Measurements from ENCODE around the gene CACNA2D4. TPM values are rescaled to one million over a fixed set of nuclear protein-coding genes. Genes with fewer than 3 reads are reported as not detected.

CACNA2D4 gene
- total RNA-seq, 1 donor from 2014 or later: 7.0 TPM

- peaks cover 24% of the 10 kb centered on the region for H3K4me1 ChIP-seq
- H3K36me3 ChIP-seq: peaks cover 10% of the 10 kb centered on the region
- intact Hi-C loops (cut with DNase I): loop anchor here (10.0 kb wide), 1 partner anchor 142 kb away; no protein-coding TSS in a partner anchor
- H3K27me3 ChIP-seq (ENCODE audit: low read depth): no peaks in the 10 kb centered on the region
- H3K9me3 ChIP-seq: no peaks in the 10 kb centered on the region
- ATAC-seq (no peak), DNase-seq (no peak)
- no peak overlapping the region for H3K27ac ChIP-seq
- H3K4me3 ChIP-seq: no peak overlapping the region
- TF ChIP-seq CTCF (IDR thresholded peaks at IDR 0.05): no peak
Measured at GRCh38 chr12:1792406-1792805, 126.0 kb downstream of the CACNA2D4 start.

GRCh38 chr12:1791104-1791841 is 127.2 kb downstream of the CACNA2D4 start:
- peak; percentile 61 for DNase-seq
- Histone ChIP-seq H3K4me1 (peaks cover 23% of the 10 kb centered on the region), H3K9me3 (no peaks in the 10 kb centered on the region), H3K4me3 (no peak overlapping the region), H3K27ac (no peak overlapping the region), H3K36me3 (peaks cover 21% of the 10 kb centered on the region), H3K27me3 (ENCODE audit: low read depth) (no peaks in the 10 kb centered on the region)
- peak; percentile 81 for TF ChIP-seq CTCF (IDR thresholded peaks at IDR 0.05)
- intact Hi-C loops (cut with DNase I): loop anchor here (10.0 kb wide), 1 partner anchor 144 kb away; no protein-coding TSS in a partner anchor
- ATAC-seq: peak in 1 of 2 donors; percentile 56

GRCh38 chr12:1790444-1790843 is 128.0 kb downstream of the CACNA2D4 start:
- no peak for DNase-seq
- no peak overlapping the region for H3K4me3 ChIP-seq
- intact Hi-C loops (cut with DNase I): loop anchor here (10.0 kb wide), 1 partner anchor 144 kb away; no protein-coding TSS in a partner anchor

GRCh38 chr12:1787714-1788113 is 130.7 kb downstream of the CACNA2D4 start:
- Histone ChIP-seq H3K27ac (no peak overlapping the region), H3K9me3 (no peaks in the 10 kb centered on the region), H3K4me3 (no peak overlapping the region), H3K27me3 (ENCODE audit: low read depth) (no peaks in the 10 kb centered on the region), H3K4me1 (peaks cover 9% of the 10 kb centered on the region), H3K36me3 (peaks cover 54% of the 10 kb centered on the region)
- intact Hi-C loops (cut with DNase I): loop anchor here (5.0 kb wide), 1 partner anchor 135 kb away; no protein-coding TSS in a partner anchor
- no peak for DNase-seq
- no peak for ATAC-seq
- TF ChIP-seq CTCF (IDR thresholded peaks at IDR 0.05): no peak

More at GRCh38 chr12:1790444-1790843, 128.0 kb downstream of the CACNA2D4 start:
- ATAC-seq: no peak
- H3K27ac ChIP-seq: no peak overlapping the region
- no peaks in the 10 kb centered on the region for H3K9me3 ChIP-seq
- H3K27me3 ChIP-seq (ENCODE audit: low read depth): no peaks in the 10 kb centered on the region
- no peak for TF ChIP-seq CTCF (IDR thresholded peaks at IDR 0.05)
- H3K4me1 ChIP-seq: peaks cover 18% of the 10 kb centered on the region
- H3K36me3 ChIP-seq: peaks cover 29% of the 10 kb centered on the region

GRCh38 chr12:1782215-1782614 is 136.2 kb downstream of the CACNA2D4 start:
- intact Hi-C loops (cut with DNase I): no loop called here
- no peak overlapping the region for H3K27ac ChIP-seq

More at GRCh38 chr12:1782215-1782614, 136.2 kb downstream of the CACNA2D4 start:
- peaks cover 28% of the 10 kb centered on the region for H3K4me1 ChIP-seq
- no peak for TF ChIP-seq CTCF (IDR thresholded peaks at IDR 0.05)
- no peaks in the 10 kb centered on the region for H3K9me3 ChIP-seq
- H3K4me3 ChIP-seq: no peak overlapping the region
- no peak for DNase-seq
- peaks cover 64% of the 10 kb centered on the region for H3K36me3 ChIP-seq
- no peaks in the 10 kb centered on the region for H3K27me3 ChIP-seq (ENCODE audit: low read depth)
- ATAC-seq: no peak
